Endodermal cell (in vitro differentiated cells): ENCODE results near the gene OTOF. TPM values are rescaled to one million over a fixed set of nuclear protein-coding genes. Genes with fewer than 3 reads are reported as not detected.

Experiments
- DNase-seq: peaks from one replicate; pipeline ENCODE4 v3.0.0-alpha.2; 2017
- H3K27ac ChIP-seq: 2 replicates; pipeline ENCODE4 v1.5.1; 2013; ENCODE audit warnings: mild to moderate bottlenecking, low read depth, low read length, moderate library complexity
- H3K27me3 ChIP-seq: 2 replicates; pipeline ENCODE4 v1.6.1; 2013; ENCODE audit warnings: mild to moderate bottlenecking, low read length, moderate library complexity; ENCODE audit not compliant: insufficient read depth, control insufficient read depth, poor library complexity, severe bottlenecking
- H3K36me3 ChIP-seq: 2 replicates; pipeline ENCODE4 v1.7.0; 2013; ENCODE audit warnings: mild to moderate bottlenecking, low read length, moderate library complexity; ENCODE audit not compliant: control insufficient read depth, insufficient read depth
- H3K4me1 ChIP-seq: one replicate; pipeline ENCODE4 v1.7.0; 2013; ENCODE audit warnings: low read length; ENCODE audit not compliant: control insufficient read depth, insufficient read depth
- H3K4me3 ChIP-seq: 2 replicates; pipeline ENCODE4 v1.5.1; 2013; ENCODE audit warnings: mild to moderate bottlenecking, low read length, moderate library complexity
- H3K9ac ChIP-seq: 2 replicates; pipeline ENCODE4 v1.6.1; 2013; ENCODE audit warnings: mild to moderate bottlenecking, low read length, moderate library complexity; ENCODE audit not compliant: poor library complexity, severe bottlenecking; ENCODE audit errors: extremely low read depth
- H3K9me3 ChIP-seq: 2 replicates; pipeline ENCODE4 v1.6.1; 2013; ENCODE audit warnings: mild to moderate bottlenecking, low read length, moderate library complexity; ENCODE audit not compliant: control insufficient read depth
- H3K27ac Mint-ChIP-seq: 2 replicates; pipeline ENCODE4 v1.8.0; 2020; ENCODE audit warnings: mixed read lengths
- H3K27me3 Mint-ChIP-seq: 2 replicates; pipeline ENCODE4 v1.8.0; 2021; ENCODE audit warnings: mild to moderate bottlenecking, mixed read lengths; ENCODE audit not compliant: insufficient read depth
- H3K36me3 Mint-ChIP-seq: 2 replicates; pipeline ENCODE4 v1.8.0; 2020; ENCODE audit warnings: low read depth, mixed read lengths
- H3K4me1 Mint-ChIP-seq: 2 replicates; pipeline ENCODE4 v1.8.0; 2020; ENCODE audit warnings: mixed read lengths
- H3K4me3 Mint-ChIP-seq: 2 replicates; pipeline ENCODE4 v1.8.0; 2020; ENCODE audit warnings: mild to moderate bottlenecking, moderate library complexity, mixed read lengths
- H3K9me3 Mint-ChIP-seq: 2 replicates; pipeline ENCODE4 v1.8.0; 2020; ENCODE audit warnings: mild to moderate bottlenecking, mixed read lengths
- CTCF ChIP-seq: fragments of 200-600 bp; sonication (generic); conservative IDR thresholded peaks from 2 replicates; pipeline ENCODE4 v1.5.0; 2021; ENCODE audit warnings: antibody characterized with exemption, mild to moderate bottlenecking
- WGBS, 2 experiments: methylation state at CpG; one replicate each; pipeline versions ENCODE4 v1.1.5 to v1.1.7; 2013; ENCODE audit warnings: missing lambda C conversion rate in 2 of 2, mixed read lengths in 1 of 2; ENCODE audit not compliant: insufficient coverage in 1 of 2, insufficient read length in 1 of 2; 5-methylcytosine and 5-hydroxymethylcytosine counted together
- total RNA-seq, 2 donors: library from RNA; stranded (reverse); fragmentation: NEBNext Ultra II Directional in 1 of 2; extraction: Animal tissue kit (Norgen Biotek cat#: 25700) in 1 of 2; gene quantifications; 2 replicates in 1 of 2; 3 replicates in 1 of 2; pipeline ENCODE4 v1.2.1, GENCODE V29; 2021

Gene OTOF
- total RNA-seq, 2 donors from 2014 or later: 1.1 to 1.2 TPM

GRCh38 chr2:26483027-26483326 lies 5.1 kb upstream of the OTOF start:
- H3K9me3 ChIP-seq: no peaks in the 10 kb centered on the region
- H3K9ac ChIP-seq: no peak overlapping the region
- H3K36me3 ChIP-seq: no peaks in the 10 kb centered on the region
- no peaks in the 10 kb centered on the region for H3K27me3 ChIP-seq
- WGBS, 2 experiments: 86 to 100% methylated on average over 2 to 9 of the region's 11 CpGs
- H3K36me3 Mint-ChIP-seq: no peaks in the 10 kb centered on the region
- H3K27me3 Mint-ChIP-seq: peaks cover 2% of the 10 kb centered on the region
- no peak overlapping the region for H3K27ac Mint-ChIP-seq
- no peak overlapping the region for H3K27ac ChIP-seq
- no peak for DNase-seq
- H3K4me3 Mint-ChIP-seq: no peak overlapping the region
- H3K4me1 ChIP-seq: no peaks in the 10 kb centered on the region
- H3K9me3 Mint-ChIP-seq: no peaks in the 10 kb centered on the region
- no peak overlapping the region for H3K4me3 ChIP-seq
- no peaks in the 10 kb centered on the region for H3K4me1 Mint-ChIP-seq
- TF ChIP-seq CTCF: no peak

GRCh38 chr2:26482211-26483026 lies 4.5 kb upstream of the OTOF start:
- no peak overlapping the region for H3K27ac Mint-ChIP-seq
- 94 to 95% methylated on average over 17 to 30 of the region's 30 CpGs for WGBS, 2 experiments
- H3K36me3 Mint-ChIP-seq: no peaks in the 10 kb centered on the region
- H3K9ac ChIP-seq: no peak overlapping the region
- no peak overlapping the region for H3K4me3 Mint-ChIP-seq
- H3K36me3 ChIP-seq: no peaks in the 10 kb centered on the region
- H3K4me1 ChIP-seq: no peaks in the 10 kb centered on the region
- peaks cover 2% of the 10 kb centered on the region for H3K27me3 Mint-ChIP-seq
- peaks cover 4% of the 10 kb centered on the region for H3K4me1 Mint-ChIP-seq
- H3K9me3 ChIP-seq: no peaks in the 10 kb centered on the region
- no peaks in the 10 kb centered on the region for H3K9me3 Mint-ChIP-seq
- no peak for TF ChIP-seq CTCF
- no peak for DNase-seq
- no peak overlapping the region for H3K4me3 ChIP-seq
- H3K27ac ChIP-seq: no peak overlapping the region
- H3K27me3 ChIP-seq: no peaks in the 10 kb centered on the region

- Histone ChIP-seq H3K27me3 (no peaks in the 10 kb centered on the region), H3K4me1 (no peaks in the 10 kb centered on the region), H3K9ac (no peak overlapping the region), H3K9me3 (no peaks in the 10 kb centered on the region), H3K4me3 (no peak overlapping the region), H3K27ac (no peak overlapping the region), H3K36me3 (no peaks in the 10 kb centered on the region)
- H3K4me3 Mint-ChIP-seq: no peak overlapping the region
- H3K4me1 Mint-ChIP-seq: peaks cover 4% of the 10 kb centered on the region
- H3K27me3 Mint-ChIP-seq: no peaks in the 10 kb centered on the region
- H3K36me3 Mint-ChIP-seq: no peaks in the 10 kb centered on the region
- no peak overlapping the region for H3K27ac Mint-ChIP-seq
- no peak for TF ChIP-seq CTCF
- 94% methylated on average over 2 of the region's 3 CpGs for WGBS, 2 experiments
- DNase-seq: no peak
- H3K9me3 Mint-ChIP-seq: no peaks in the 10 kb centered on the region
Observed at GRCh38 chr2:26481706-26482105, 3.8 kb upstream of the OTOF start.
